K562 (cell line): Measurements from ENCODE around the gene FAAP24. TPM values are rescaled to one million over a fixed set of nuclear protein-coding genes. Genes with fewer than 3 reads are reported as not detected.

Experiments used
- CBFB ChIP-seq: sonication (generic); formaldehyde crosslinking; IDR thresholded peaks from 2 replicates; pipeline ENCODE4 v1.4.0; 2020; ENCODE audit warnings: mild to moderate bottlenecking, missing genetic modification reagents
- CCNT2 ChIP-seq: IDR thresholded peaks from 2 replicates; pipeline ENCODE4 v1.6.1; 2011; ENCODE audit warnings: borderline replicate concordance, low read depth, mild to moderate bottlenecking, moderate library complexity, mixed read lengths, low read length; ENCODE audit not compliant: insufficient read length; ENCODE audit errors: extremely low read depth
- HMG20A ChIP-seq: fragments of 450-650 bp; formaldehyde crosslinking; conservative IDR thresholded peaks from 2 replicates; pipeline ENCODE4 v1.4.0; 2020; ENCODE audit warnings: mild to moderate bottlenecking, mixed read lengths
- NCOA1 ChIP-seq: fragments of 450-650 bp; IDR thresholded peaks from 2 replicates; pipeline ENCODE4 v1.6.1; 2016; ENCODE audit warnings: low read depth
- PML ChIP-seq: IDR thresholded peaks from 2 replicates; pipeline ENCODE4 v1.6.1; 2012; ENCODE audit warnings: low read length, inconsistent platforms
- PURB ChIP-seq: sonication (generic); formaldehyde crosslinking; IDR thresholded peaks from 2 replicates; pipeline ENCODE4 v1.9.0; 2021; ENCODE audit warnings: low read depth, mild to moderate bottlenecking, missing genetic modification reagents
- RBM34 ChIP-seq: fragments of 200-400 bp; formaldehyde crosslinking; IDR thresholded peaks from 2 replicates; pipeline ENCODE4 v1.6.1; 2018; ENCODE audit warnings: low read length, borderline replicate concordance; ENCODE audit not compliant: insufficient read depth
- SREBF2 ChIP-seq: sonication (generic); formaldehyde crosslinking; IDR thresholded peaks from 2 replicates; pipeline ENCODE4 v1.4.0; 2020; ENCODE audit warnings: mild to moderate bottlenecking, missing genetic modification reagents
- SRSF1 ChIP-seq: fragments of 200-400 bp; formaldehyde crosslinking; IDR thresholded peaks from 2 replicates; pipeline ENCODE4 v1.6.1; 2017; ENCODE audit warnings: mild to moderate bottlenecking, low read depth, low read length, moderate library complexity
- ZNF23 ChIP-seq: fragments of 250-450 bp; sonication (Bioruptor Pico); IDR thresholded peaks from 2 replicates; pipeline ENCODE4 v1.4.0; 2020; ENCODE audit warnings: mild to moderate bottlenecking
- polyA plus RNA-seq, 8 experiments: library from polyadenylated mRNA; depleted of rRNA in 4 of 8; stranded (reverse) in 5 of 8; unstranded in 3 of 8; fragments of >200 nt; fragmentation: Nextera tagmentation in 2 of 8; fragmentation: Illumina TruSeq in 1 of 8; extraction: Ambion mirVana in 2 of 8; extraction: Trizol in 1 of 8; gene quantifications; 2 replicates each; pipeline versions ENCODE4 v1.2.1 to v1.2.3, GENCODE V29; 2011 to 2014; ENCODE audit warnings: inconsistent platforms in 1 of 8, missing spikeins in 1 of 8
- total RNA-seq, 7 experiments: library from RNA; depleted of rRNA in 6 of 7; stranded (reverse); fragments of >200 nt in 6 of 7; fragmentation: Illumina TruSeq in 2 of 7; extraction: Trizol in 2 of 7; gene quantifications; 2 replicates each; pipeline versions ENCODE4 v1.2.1 to v1.2.3, GENCODE V29; 2011 to 2021; ENCODE audit warnings: low replicate concordance in 1 of 7
- TF ChIP-seq, protein P1 (sequence below): fragments of 450-650 bp; formaldehyde crosslinking; IDR thresholded peaks from 2 replicates; pipeline ENCODE4 v1.4.0; 2022; ENCODE audit warnings: missing genetic modification characterization
- TF ChIP-seq, protein P2 (sequence below): IDR thresholded peaks from 2 replicates; pipeline ENCODE4 v1.6.1; 2011; ENCODE audit warnings: borderline replicate concordance, low read depth, mild to moderate bottlenecking, moderate library complexity, low read length; ENCODE audit not compliant: insufficient read depth, poor library complexity, severe bottlenecking
- TF ChIP-seq, protein P3 (sequence below): fragments of 250-450 bp; sonication (Bioruptor Pico); IDR thresholded peaks from 2 replicates; pipeline ENCODE4 v1.5.0; 2021; ENCODE audit warnings: mild to moderate bottlenecking, moderate library complexity
- TF ChIP-seq, protein P4 (sequence below): sonication (generic); formaldehyde crosslinking; IDR thresholded peaks from 2 replicates; pipeline ENCODE4 v1.8.0; 2022; ENCODE audit warnings: mild to moderate bottlenecking, low read depth, missing genetic modification reagents
- TF ChIP-seq, protein P5 (sequence below): fragments of 250-450 bp; sonication (Bioruptor Pico); IDR thresholded peaks from 2 replicates; pipeline ENCODE4 v1.9.0; 2021; ENCODE audit warnings: mild to moderate bottlenecking
- TF ChIP-seq, protein P6 (sequence below): sonication (generic); formaldehyde crosslinking; IDR thresholded peaks from 2 replicates; pipeline ENCODE4 v1.8.1; 2023; ENCODE audit warnings: mild to moderate bottlenecking, missing genetic modification reagents

The FAAP24 gene
- total and polyA plus RNA-seq, 9 of the 15 experiments (the other 6 are each of a cell fraction or from before 2014, with no cell fraction given), result 4.6 to 21.6 (median 8.2) TPM

DNA sequence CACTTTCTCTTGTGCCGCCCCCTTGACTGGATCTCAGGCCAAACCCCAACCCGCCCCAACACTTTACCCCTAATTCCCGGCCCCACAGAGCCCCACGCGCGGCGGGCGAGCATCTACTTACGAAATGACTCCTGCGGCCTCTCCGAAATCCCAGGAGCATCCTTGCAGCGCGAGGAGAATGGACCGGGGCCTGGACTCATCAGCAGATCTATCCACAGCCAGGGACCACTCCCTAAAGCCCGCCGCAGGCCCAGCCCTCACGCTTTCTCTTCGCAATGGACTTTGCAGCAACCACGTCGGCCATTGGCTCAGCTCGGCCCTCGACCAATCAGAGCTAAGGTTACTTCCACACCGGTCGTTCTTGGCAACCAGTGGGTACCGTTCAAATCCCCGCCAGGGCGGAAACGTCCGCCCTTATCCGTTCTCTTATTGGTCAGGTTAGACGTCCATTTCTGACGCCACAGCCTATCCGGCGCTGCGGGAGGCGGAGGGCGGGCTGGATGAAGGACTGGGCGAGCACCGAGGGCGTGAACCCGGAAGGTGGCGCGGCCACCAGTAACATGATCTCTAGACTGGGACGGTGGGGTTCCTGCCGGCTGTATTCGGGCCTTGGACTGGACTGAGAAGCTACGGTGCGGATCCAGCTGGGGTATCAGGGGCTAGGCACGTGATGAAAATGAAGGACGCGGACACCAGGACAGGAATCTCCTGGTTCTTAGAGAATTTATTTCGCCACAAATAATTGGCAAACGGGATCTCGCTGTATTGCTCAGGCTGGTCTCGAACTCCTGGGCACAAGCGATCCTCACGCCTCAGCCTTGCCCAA is at the start of gene FAAP24, which contains the start of gene CEP89 (continued):
- TF ChIP-seq, protein P1, sequence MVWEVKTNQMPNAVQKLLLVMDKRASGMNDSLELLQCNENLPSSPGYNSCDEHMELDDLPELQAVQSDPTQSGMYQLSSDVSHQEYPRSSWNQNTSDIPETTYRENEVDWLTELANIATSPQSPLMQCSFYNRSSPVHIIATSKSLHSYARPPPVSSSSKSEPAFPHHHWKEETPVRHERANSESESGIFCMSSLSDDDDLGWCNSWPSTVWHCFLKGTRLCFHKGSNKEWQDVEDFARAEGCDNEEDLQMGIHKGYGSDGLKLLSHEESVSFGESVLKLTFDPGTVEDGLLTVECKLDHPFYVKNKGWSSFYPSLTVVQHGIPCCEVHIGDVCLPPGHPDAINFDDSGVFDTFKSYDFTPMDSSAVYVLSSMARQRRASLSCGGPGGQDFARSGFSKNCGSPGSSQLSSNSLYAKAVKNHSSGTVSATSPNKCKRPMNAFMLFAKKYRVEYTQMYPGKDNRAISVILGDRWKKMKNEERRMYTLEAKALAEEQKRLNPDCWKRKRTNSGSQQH (CRISPR knock-in tag), result no peak
- TF ChIP-seq RBM34 (no peak), SRSF1 (no peak), SREBF2 (CRISPR knock-in tag) (no peak), CBFB (CRISPR knock-in tag) (no peak), PURB (CRISPR knock-in tag) (no peak), CCNT2 (no peak), HMG20A (CRISPR knock-in tag) (no peak), ZNF23 (CRISPR knock-in tag) (no peak), PML (no peak), NCOA1 (no peak)
- TF ChIP-seq, protein P2, sequence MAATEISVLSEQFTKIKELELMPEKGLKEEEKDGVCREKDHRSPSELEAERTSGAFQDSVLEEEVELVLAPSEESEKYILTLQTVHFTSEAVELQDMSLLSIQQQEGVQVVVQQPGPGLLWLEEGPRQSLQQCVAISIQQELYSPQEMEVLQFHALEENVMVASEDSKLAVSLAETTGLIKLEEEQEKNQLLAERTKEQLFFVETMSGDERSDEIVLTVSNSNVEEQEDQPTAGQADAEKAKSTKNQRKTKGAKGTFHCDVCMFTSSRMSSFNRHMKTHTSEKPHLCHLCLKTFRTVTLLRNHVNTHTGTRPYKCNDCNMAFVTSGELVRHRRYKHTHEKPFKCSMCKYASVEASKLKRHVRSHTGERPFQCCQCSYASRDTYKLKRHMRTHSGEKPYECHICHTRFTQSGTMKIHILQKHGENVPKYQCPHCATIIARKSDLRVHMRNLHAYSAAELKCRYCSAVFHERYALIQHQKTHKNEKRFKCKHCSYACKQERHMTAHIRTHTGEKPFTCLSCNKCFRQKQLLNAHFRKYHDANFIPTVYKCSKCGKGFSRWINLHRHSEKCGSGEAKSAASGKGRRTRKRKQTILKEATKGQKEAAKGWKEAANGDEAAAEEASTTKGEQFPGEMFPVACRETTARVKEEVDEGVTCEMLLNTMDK, result no peak
- TF ChIP-seq, protein P3, sequence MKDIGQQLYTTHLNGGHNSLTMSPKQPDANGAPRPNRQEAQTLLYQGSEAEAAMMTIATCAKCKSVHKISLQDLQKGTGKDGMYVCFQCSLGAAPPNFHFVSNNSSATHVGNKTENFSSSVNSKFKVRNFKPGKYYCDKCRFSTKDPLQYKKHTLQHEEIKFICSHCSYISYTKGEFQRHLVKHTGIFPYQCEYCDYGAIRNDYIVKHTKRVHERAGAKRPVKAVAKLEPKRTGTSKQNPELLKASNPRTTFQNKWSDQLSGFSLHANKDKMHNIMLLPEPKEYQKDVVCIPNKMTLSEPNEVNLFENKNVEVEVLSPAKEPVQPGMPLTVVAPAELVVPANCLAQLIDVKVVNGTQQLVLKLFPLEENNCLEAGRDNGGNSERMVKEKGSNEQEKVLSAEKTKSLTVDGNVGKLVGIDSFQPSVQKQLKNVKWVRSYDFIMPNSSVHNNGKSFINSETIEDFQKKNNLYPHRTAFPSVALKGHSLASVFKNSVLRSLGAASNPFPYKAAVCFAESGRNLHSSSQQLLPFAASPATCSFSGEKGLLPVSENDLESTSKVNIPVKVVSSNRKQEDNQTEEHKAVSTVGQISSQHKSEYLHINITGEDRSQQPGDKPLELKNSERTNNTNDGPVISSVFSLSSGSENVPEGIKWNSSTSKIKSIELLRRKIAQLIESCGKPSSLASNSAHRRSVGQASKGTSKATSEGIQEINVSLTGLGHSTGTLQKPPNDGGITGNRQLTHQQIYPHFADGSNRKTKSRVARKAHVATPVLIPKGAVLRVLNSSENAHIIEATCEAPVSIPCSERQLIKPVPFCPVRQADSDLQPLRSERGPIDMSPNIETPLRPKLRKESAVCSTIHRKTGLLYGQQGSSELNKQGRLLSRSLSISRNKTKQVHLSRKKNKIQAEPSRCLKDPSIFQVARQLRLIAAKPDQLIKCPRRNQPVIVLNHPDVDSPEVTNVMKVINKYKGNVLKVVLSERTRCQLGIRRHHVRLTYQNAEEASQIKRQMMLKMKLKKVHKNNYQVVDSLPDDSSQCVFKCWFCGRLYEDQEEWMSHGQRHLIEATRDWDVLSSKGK (CRISPR knock-in tag), result no peak
- TF ChIP-seq, protein P4, sequence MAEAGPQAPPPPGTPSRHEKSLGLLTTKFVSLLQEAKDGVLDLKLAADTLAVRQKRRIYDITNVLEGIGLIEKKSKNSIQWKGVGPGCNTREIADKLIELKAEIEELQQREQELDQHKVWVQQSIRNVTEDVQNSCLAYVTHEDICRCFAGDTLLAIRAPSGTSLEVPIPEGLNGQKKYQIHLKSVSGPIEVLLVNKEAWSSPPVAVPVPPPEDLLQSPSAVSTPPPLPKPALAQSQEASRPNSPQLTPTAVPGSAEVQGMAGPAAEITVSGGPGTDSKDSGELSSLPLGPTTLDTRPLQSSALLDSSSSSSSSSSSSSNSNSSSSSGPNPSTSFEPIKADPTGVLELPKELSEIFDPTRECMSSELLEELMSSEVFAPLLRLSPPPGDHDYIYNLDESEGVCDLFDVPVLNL, result peak; percentile 97
- TF ChIP-seq, protein P5, sequence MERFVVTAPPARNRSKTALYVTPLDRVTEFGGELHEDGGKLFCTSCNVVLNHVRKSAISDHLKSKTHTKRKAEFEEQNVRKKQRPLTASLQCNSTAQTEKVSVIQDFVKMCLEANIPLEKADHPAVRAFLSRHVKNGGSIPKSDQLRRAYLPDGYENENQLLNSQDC (CRISPR knock-in tag), result no peak
- TF ChIP-seq, protein P6, sequence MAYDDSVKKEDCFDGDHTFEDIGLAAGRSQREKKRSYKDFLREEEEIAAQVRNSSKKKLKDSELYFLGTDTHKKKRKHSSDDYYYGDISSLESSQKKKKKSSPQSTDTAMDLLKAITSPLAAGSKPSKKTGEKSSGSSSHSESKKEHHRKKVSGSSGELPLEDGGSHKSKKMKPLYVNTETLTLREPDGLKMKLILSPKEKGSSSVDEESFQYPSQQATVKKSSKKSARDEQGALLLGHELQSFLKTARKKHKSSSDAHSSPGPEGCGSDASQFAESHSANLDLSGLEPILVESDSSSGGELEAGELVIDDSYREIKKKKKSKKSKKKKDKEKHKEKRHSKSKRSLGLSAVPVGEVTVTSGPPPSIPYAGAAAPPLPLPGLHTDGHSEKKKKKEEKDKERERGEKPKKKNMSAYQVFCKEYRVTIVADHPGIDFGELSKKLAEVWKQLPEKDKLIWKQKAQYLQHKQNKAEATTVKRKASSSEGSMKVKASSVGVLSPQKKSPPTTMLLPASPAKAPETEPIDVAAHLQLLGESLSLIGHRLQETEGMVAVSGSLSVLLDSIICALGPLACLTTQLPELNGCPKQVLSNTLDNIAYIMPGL (CRISPR knock-in tag), result no peak
